Prostate gland (tissue), 2 donors: ENCODE results near the gene MPHOSPH9. TPM values are rescaled to one million over a fixed set of nuclear protein-coding genes. Genes with fewer than 3 reads are reported as not detected.

Experiments used
- DNase-seq: peaks from one replicate; pipeline ENCODE4 v3.0.0-alpha.2; 2019; ENCODE audit warnings: low spot score
- H3K27ac ChIP-seq, 2 donors: fragments of 200-600 bp; sonication (generic); 2 replicates each; pipeline ENCODE4 v1.5.1; 2017 to 2019
- H3K27me3 ChIP-seq: fragments of 200-600 bp; sonication (generic); replicated peaks from 2 replicates; pipeline ENCODE4 v1.5.1; 2019; ENCODE audit not compliant: insufficient read depth
- H3K36me3 ChIP-seq, 2 donors: fragments of 200-600 bp; sonication (generic); 1 replicate in 1 of 2; 2 replicates in 1 of 2; pipeline versions ENCODE4 v1.5.1 to v1.8.1; 2017 to 2019
- H3K4me1 ChIP-seq: fragments of 200-600 bp; sonication (generic); replicated peaks from 2 replicates; pipeline ENCODE4 v1.5.1; 2019
- H3K4me3 ChIP-seq, 2 donors: fragments of 200-600 bp; sonication (generic); 2 replicates each; pipeline ENCODE4 v1.5.1; 2017 to 2019
- H3K9me3 ChIP-seq: fragments of 200-600 bp; sonication (generic); 2 replicates; pipeline ENCODE4 v1.5.1; 2017
- CTCF ChIP-seq, 4 experiments: fragments of 200-600 bp in 2 of 4; fragments of 450-650 bp in 2 of 4; sonication (generic) in 2 of 4; IDR thresholded peaks; 1 replicate in 3 of 4; 2 replicates in 1 of 4; pipeline ENCODE4 v1.5.1; 2016 to 2019; ENCODE audit warnings: antibody characterized with exemption in 4 of 4, mild to moderate bottlenecking in 2 of 4, moderate library complexity in 2 of 4
- POLR2A ChIP-seq: fragments of 450-650 bp; IDR thresholded peaks from one replicate; pipeline ENCODE4 v1.6.1; 2016; ENCODE audit warnings: antibody characterized with exemption, mild to moderate bottlenecking
- POLR2AphosphoS5 ChIP-seq: sonication (generic); formaldehyde crosslinking; IDR thresholded peaks from one replicate; pipeline ENCODE4 v1.6.1; 2017; ENCODE audit warnings: antibody characterized with exemption
- WGBS: methylation state at CpG from one replicate; pipeline ENCODE4 v1.1.5; 2018; 5-methylcytosine and 5-hydroxymethylcytosine counted together
- intact Hi-C: fragments of 100-400 bp; cut with DNase I; formaldehyde crosslinking; loops from one replicate; pipeline ENCODE4 v1.14.2; 2022
- small RNA-seq, 2 donors: library from RNA; depleted of rRNA; stranded (forward); fragments of <200 nt; gene quantifications; one replicate each; pipeline ENCODE3, GENCODE V24; 2016
- total RNA-seq, 2 donors: library from RNA; depleted of rRNA; stranded (reverse); fragments of >200 nt; gene quantifications; one replicate each; pipeline ENCODE4 v1.1.0, GENCODE V29; 2016

MPHOSPH9 gene
- total RNA-seq, 2 donors from 2014 or later: 24.3 to 25.0 TPM

- Histone ChIP-seq H3K4me3 (no peak overlapping the region), H3K27me3 (no peaks in the 10 kb centered on the region), H3K36me3 (no peaks in the 10 kb centered on the region), H3K4me1 (no peaks in the 10 kb centered on the region), H3K27ac (no peak overlapping the region), H3K9me3 (no peaks in the 10 kb centered on the region)
- TF ChIP-seq POLR2A: no peak
- TF ChIP-seq CTCF (IDR thresholded peaks at IDR 0.05): no peak
- no peak for TF ChIP-seq POLR2AphosphoS5
- no peak for DNase-seq
- WGBS: 70% methylated on average over 9 of the region's 9 CpGs
- intact Hi-C loops: no loop called here
These were observed 126.1 kb downstream of the MPHOSPH9 start for GRCh38 chr12:123106640-123107359.

- Histone ChIP-seq H3K4me1 (no peaks in the 10 kb centered on the region), H3K9me3 (no peaks in the 10 kb centered on the region), H3K27me3 (no peaks in the 10 kb centered on the region), H3K36me3 (no peaks in the 10 kb centered on the region), H3K4me3 (no peak overlapping the region), H3K27ac (no peak overlapping the region)
- TF ChIP-seq POLR2AphosphoS5 (no peak), CTCF (IDR thresholded peaks at IDR 0.05) (no peak), POLR2A (no peak)
- 85% methylated on average over 14 of the region's 14 CpGs for WGBS
- DNase-seq: no peak
- intact Hi-C loops: no loop called here
These were observed 127.6 kb downstream of the MPHOSPH9 start for GRCh38 chr12:123105211-123105826.

- no peak overlapping the region for H3K27ac ChIP-seq
- no peak for TF ChIP-seq POLR2A
- TF ChIP-seq CTCF (IDR thresholded peaks at IDR 0.05): no peak
- TF ChIP-seq POLR2AphosphoS5: no peak
- no peaks in the 10 kb centered on the region for H3K36me3 ChIP-seq
- intact Hi-C loops: no loop called here
- H3K9me3 ChIP-seq: no peaks in the 10 kb centered on the region
- no peak for DNase-seq
- H3K27me3 ChIP-seq: no peaks in the 10 kb centered on the region
- no peak overlapping the region for H3K4me3 ChIP-seq
- H3K4me1 ChIP-seq: no peaks in the 10 kb centered on the region
- WGBS: 89% methylated on average over 4 of the region's 4 CpGs
These were observed 128.1 kb downstream of the MPHOSPH9 start for GRCh38 chr12:123104809-123105208.

Small RNAs within 50 kb of the gene (small RNA-seq; reads per million reads assigned to genes)
- 0.47 to 1.4 reads per million in 2 donors for gene RNA5SP375

Other genes with a start within 250 kb of the MPHOSPH9 start
- gene PITPNM2, start 82.1 kb downstream of the MPHOSPH9 start, total RNA-seq: 10 to 100 TPM in 1 of 2 donors, 1 to 10 TPM in 1; 2.4 to 15.7 TPM
- 10 to 100 TPM; 18.3 to 26.7 TPM for gene MTRFR, start 295 bp upstream of the MPHOSPH9 start, total RNA-seq
- 100 to 1,000 TPM; 127 to 129 TPM for gene CDK2AP1, start 38.7 kb upstream of the MPHOSPH9 start, total RNA-seq
- gene SBNO1, start 131.7 kb upstream of the MPHOSPH9 start, total RNA-seq: 10 to 100 TPM; 22.6 to 53.3 TPM
- gene KMT5A, start 151.0 kb upstream of the MPHOSPH9 start, total RNA-seq: 10 to 100 TPM; 47.3 to 61.9 TPM
- 1 to 10 TPM; 8.3 to 8.6 TPM for gene RILPL2, start 203.5 kb upstream of the MPHOSPH9 start, total RNA-seq
- 10 to 100 TPM; 16.6 to 22.6 TPM for gene SNRNP35, start 225.0 kb upstream of the MPHOSPH9 start, total RNA-seq